Omental fat pad (tissue), 4 donors: ENCODE results near the gene EPB41L4A. TPM values are rescaled to one million over a fixed set of nuclear protein-coding genes. Genes with fewer than 3 reads are reported as not detected.

Experiments used
- ATAC-seq: fragments of 150-250 bp; one replicate; pipeline ENCODE4 v1.9.1; 2016; ENCODE audit warnings: mild to moderate bottlenecking, moderate library complexity; ENCODE audit not compliant: low FRiP score
- DNase-seq: peaks from one replicate; pipeline ENCODE4 v3.0.0-alpha.2; 2019; ENCODE audit warnings: low spot score
- total RNA-seq, 4 donors: library from RNA; depleted of rRNA; stranded (reverse); fragments of >200 nt; gene quantifications; one replicate each; pipeline ENCODE4 v1.1.0, GENCODE V29; 2016
- TF ChIP-seq, protein P1 (sequence below), 3 donors: fragments of 450-650 bp; IDR thresholded peaks; one replicate each; pipeline ENCODE4 v1.5.1; 2016 to 2017; ENCODE audit warnings: antibody characterized with exemption in 3 of 3, mild to moderate bottlenecking in 3 of 3, moderate library complexity in 2 of 3

The EPB41L4A gene
- total RNA-seq, 4 donors from 2014 or later: 17.8 to 64.3 (median 22.0) TPM

DNA sequence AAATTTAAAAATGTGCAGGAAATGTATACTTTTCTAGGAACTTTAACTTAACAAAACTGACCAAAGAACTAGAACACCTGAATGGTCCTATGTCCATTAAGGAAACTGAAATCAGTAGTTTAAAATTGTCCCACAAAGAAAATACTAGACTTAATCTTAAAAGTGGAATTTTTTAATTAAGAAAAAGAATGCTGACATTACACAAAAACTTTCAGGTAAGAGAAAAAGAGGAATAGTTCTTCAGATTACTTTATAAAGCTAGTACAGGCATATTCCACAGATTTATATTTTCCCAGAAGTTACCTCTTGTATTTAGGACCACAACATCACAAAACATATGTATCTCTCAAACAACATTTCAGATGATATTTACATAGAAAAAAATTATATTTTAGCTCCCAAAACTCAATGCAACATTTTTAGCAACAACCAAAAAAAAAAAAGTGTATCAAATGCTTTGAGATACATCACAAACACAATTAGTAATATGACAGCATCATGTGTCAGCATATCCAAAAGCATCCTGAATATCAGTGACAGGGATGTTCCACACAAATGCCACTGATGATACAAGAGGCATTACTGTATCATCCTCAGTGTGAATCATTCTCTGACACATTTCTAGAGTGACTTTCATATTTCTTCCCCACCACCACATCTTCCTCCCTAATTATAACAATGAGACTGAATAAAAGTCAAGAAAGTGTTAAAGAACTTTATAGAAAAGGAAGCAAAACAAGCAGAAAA, 264.0 kb downstream of the EPB41L4A start:
- ATAC-seq (no peak), DNase-seq (no peak)
- TF ChIP-seq, protein P1, sequence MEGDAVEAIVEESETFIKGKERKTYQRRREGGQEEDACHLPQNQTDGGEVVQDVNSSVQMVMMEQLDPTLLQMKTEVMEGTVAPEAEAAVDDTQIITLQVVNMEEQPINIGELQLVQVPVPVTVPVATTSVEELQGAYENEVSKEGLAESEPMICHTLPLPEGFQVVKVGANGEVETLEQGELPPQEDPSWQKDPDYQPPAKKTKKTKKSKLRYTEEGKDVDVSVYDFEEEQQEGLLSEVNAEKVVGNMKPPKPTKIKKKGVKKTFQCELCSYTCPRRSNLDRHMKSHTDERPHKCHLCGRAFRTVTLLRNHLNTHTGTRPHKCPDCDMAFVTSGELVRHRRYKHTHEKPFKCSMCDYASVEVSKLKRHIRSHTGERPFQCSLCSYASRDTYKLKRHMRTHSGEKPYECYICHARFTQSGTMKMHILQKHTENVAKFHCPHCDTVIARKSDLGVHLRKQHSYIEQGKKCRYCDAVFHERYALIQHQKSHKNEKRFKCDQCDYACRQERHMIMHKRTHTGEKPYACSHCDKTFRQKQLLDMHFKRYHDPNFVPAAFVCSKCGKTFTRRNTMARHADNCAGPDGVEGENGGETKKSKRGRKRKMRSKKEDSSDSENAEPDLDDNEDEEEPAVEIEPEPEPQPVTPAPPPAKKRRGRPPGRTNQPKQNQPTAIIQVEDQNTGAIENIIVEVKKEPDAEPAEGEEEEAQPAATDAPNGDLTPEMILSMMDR (IDR thresholded peaks at IDR 0.05): no peak

DNA sequence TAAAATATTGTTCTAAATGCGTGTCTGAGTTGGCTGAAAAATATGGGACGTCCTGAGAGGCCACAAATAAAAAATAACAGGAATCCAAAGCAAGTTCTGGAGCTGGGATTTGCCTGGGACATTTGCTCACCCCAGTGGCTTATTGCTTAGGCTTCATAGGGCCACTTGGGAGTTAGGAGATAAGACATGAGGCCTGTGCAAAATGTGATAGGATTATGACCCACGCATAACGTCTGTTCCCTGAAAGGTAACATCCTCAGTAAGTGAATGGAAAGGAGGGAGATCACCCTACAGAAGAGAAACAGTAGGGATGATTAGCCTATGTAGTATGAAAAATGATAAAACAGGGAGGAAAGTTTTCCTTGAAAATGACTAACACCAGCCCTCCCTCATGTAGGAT, 269.4 kb downstream of the EPB41L4A start:
- ATAC-seq: no peak
- no peak for DNase-seq
- TF ChIP-seq, protein P1 (IDR thresholded peaks at IDR 0.05): no peak

DNA sequence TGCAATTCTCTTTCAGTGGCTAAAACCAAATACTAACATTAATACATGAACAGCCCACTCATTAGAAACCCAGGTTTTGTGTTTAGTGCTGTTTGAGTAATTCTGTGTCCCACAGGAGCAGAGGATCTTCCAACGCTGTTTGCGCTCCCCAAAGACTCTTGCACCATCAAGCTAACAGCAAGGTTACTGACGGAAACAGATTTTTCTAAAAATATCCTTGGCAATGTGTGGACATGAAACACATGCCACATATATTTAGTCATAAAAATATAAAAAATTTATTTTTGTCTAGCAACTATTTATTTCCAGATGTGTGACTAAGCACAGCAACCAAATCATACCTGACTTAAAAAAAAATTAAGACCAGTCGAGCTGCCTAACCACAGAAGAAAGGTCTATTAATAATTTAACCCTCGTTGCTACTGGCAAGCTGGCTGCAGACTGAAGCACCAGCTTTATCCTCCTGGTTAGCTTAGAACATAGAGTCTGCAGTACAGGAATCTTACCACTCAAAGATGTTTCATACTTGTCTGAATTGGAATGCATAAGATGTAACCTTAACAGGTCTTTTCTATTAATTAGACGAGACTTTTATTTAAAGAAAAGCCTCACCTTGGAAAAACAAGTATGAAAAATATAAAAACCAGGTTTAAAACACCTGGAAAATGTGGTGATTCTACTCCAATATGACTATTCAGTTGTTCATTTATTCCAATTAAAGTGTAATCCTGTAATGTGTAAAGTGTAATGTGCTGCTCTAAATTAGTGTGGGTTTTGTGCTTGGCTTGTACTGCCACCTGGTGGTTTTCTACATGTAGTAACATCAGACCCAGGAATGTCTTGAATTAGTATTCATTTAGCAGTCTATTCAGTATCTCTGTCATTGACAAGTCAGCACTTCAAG, 272.5 kb downstream of the EPB41L4A start:
- TF ChIP-seq, protein P1 (IDR thresholded peaks at IDR 0.05): peak in 2 of 3 donors; percentile 14 to 69
- ATAC-seq: peak; percentile 86
- no peak for DNase-seq

DNA sequence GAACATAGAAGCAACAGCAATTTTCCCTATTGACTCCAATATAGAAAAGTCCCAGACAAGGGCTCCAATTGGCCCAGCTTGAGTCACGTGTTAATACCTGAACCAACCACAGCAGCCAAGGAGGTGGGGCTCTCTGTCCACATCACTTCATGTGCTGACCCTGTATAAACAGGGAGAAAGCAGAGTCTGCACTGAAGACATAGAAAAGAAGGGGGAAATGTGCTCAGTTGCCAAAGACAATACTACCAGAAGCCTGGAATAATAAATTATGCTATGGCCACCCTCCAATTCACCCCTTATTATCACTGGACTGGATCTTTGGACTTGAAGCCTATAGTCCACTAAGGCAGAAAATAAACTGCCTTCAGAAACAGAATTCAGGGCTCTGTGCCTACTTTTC, 275.4 kb downstream of the EPB41L4A start:
- no peak for DNase-seq
- no peak for ATAC-seq
- TF ChIP-seq, protein P1 (IDR thresholded peaks at IDR 0.05): no peak

DNA sequence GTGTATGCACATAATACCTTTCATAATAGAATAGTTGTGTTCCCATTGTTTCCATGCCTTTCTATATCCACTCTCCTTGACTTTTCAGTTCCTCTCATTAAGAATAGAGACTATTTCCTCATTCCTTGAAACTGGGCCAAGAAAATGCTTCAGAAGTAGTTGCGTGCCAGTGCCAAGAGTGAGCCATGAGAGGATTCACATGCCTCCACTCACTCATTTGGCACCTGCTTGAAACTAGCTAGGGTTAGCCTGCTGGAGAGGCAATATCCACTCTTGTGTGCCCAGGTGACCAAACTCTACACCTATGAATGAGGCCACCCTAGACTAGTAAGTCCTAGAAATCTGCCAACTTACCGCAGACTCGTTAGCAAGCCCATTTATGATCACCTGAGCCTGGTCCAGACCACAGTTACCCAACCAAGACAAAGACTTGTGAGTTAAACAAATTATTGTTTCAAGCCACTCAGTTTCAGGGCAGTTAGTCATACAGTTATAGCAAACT, 276.3 kb downstream of the EPB41L4A start:
- ATAC-seq: peak; percentile 49
- TF ChIP-seq, protein P1 (IDR thresholded peaks at IDR 0.05): no peak
- no peak for DNase-seq

DNA sequence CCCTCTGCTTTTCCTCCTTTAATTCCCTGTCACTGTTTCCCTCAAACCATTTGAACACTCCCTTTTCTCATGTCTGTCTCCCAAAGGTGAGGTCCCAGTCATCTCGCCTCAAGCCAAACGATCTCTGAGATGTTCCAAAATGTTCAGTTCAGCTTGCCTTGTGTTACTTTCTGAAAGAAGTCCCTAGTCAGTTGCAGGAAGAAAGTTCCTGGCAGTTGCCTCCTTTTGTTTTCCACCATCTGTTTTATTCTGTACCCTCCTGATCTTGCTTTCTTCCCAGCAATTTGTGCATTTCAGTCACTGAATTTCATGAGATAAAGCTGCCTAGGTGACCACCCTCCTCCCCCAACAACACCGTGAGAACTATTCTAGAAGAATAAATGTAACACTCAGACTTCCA, 277.5 kb downstream of the EPB41L4A start:
- TF ChIP-seq, protein P1 (IDR thresholded peaks at IDR 0.05): no peak
- ATAC-seq (no peak), DNase-seq (no peak)
